ENCODE data around the gene NOL4L. TPM values are rescaled to one million over a fixed set of nuclear protein-coding genes. Genes with fewer than 3 reads are reported as not detected.
A peak's percentile ranks its signal among the peaks of the same experiment; 100 is the strongest.

The NOL4L gene
- total RNA-seq, 1 donor from 2014 or later = 11.9 TPM

- Histone ChIP-seq H3K9ac (no peak overlapping the region), H3K4me1 (peaks cover 22% of the 10 kb centered on the region), H3F3A (ENCODE audit: low read depth) (peaks cover 20% of the 10 kb centered on the region), H3K27ac (no peak overlapping the region), H3K9me3 (ENCODE audit: low read depth) (no peaks in the 10 kb centered on the region), H3K79me2 (ENCODE audit: low read depth) (no peaks in the 10 kb centered on the region), H3K36me3 (no peaks in the 10 kb centered on the region), H3K27me3 (no peaks in the 10 kb centered on the region), H3K4me2 (no peak overlapping the region), H3K4me3 (no peak overlapping the region), H2AFZ (replicated peaks) (no peak overlapping the region), H4K20me1 (ENCODE audit: low read depth) (peaks cover 9% of the 10 kb centered on the region)
- no peak overlapping the region for H3K4me3 Mint-ChIP-seq
- peaks cover 40% of the 10 kb centered on the region for H3K4me1 Mint-ChIP-seq
- TF ChIP-seq CTCF (IDR thresholded peaks at IDR 0.05) (no peak), EZH2 (IDR thresholded peaks at IDR 0.05) (no peak), EZH2phosphoT487 (IDR thresholded peaks at IDR 0.05) (no peak)
- no peak for DNase-seq (ENCODE audit: low spot score)
- no peaks in the 10 kb centered on the region for H3K9me3 Mint-ChIP-seq
- H3K36me3 Mint-ChIP-seq = no peaks in the 10 kb centered on the region
- peaks cover 11% of the 10 kb centered on the region for H3K27me3 Mint-ChIP-seq (ENCODE audit: insufficient read depth, low read depth)
- H3K27ac Mint-ChIP-seq = no peak overlapping the region
Observed at GRCh38 chr20:32567384-32568178, 17.6 kb downstream of the NOL4L start.

GRCh38 chr20:32566379-32567374, 18.5 kb downstream of the NOL4L start:
- peaks cover 18% of the 10 kb centered on the region for H4K20me1 ChIP-seq (ENCODE audit: low read depth)
- Mint-ChIP-seq H3K4me3 (no peak overlapping the region), H3K36me3 (no peaks in the 10 kb centered on the region), H3K27me3 (ENCODE audit: insufficient read depth, low read depth) (peaks cover 12% of the 10 kb centered on the region), H3K9me3 (peaks cover 3% of the 10 kb centered on the region), H3K4me1 (peaks cover 44% of the 10 kb centered on the region), H3K27ac (no peak overlapping the region)
- H3K36me3 ChIP-seq = no peaks in the 10 kb centered on the region
- H3K4me3 ChIP-seq = no peak overlapping the region
- H3K4me2 ChIP-seq = no peak overlapping the region
- no peak overlapping the region for H2AFZ ChIP-seq (replicated peaks)
- H3K27me3 ChIP-seq = no peaks in the 10 kb centered on the region
- H3K27ac ChIP-seq = no peak overlapping the region
- no peak overlapping the region for H3K9ac ChIP-seq
- H3K9me3 ChIP-seq (ENCODE audit: low read depth) = no peaks in the 10 kb centered on the region
- no peak for DNase-seq (ENCODE audit: low spot score)
- no peak for TF ChIP-seq CTCF (IDR thresholded peaks at IDR 0.05)
- TF ChIP-seq EZH2phosphoT487 (IDR thresholded peaks at IDR 0.05) = no peak
- no peak for TF ChIP-seq EZH2 (IDR thresholded peaks at IDR 0.05)
- H3K79me2 ChIP-seq (ENCODE audit: low read depth) = no peaks in the 10 kb centered on the region
- peaks cover 29% of the 10 kb centered on the region for H3F3A ChIP-seq (ENCODE audit: low read depth)
- peaks cover 32% of the 10 kb centered on the region for H3K4me1 ChIP-seq

GRCh38 chr20:32565735-32566032, 19.4 kb downstream of the NOL4L start:
- no peak overlapping the region for H2AFZ ChIP-seq (replicated peaks)
- no peak for DNase-seq (ENCODE audit: low spot score)
- no peaks in the 10 kb centered on the region for H3K9me3 ChIP-seq (ENCODE audit: low read depth)
- H4K20me1 ChIP-seq (ENCODE audit: low read depth) = peaks cover 26% of the 10 kb centered on the region
- H3K27ac Mint-ChIP-seq = peak overlapping the region; percentile 51
- peaks cover 39% of the 10 kb centered on the region for H3K4me1 ChIP-seq
- no peak for TF ChIP-seq CTCF (IDR thresholded peaks at IDR 0.05)
- TF ChIP-seq EZH2 (IDR thresholded peaks at IDR 0.05) = no peak
- TF ChIP-seq EZH2phosphoT487 (IDR thresholded peaks at IDR 0.05) = no peak
- no peak overlapping the region for H3K4me2 ChIP-seq
- H3K4me1 Mint-ChIP-seq = peaks cover 46% of the 10 kb centered on the region
- no peak overlapping the region for H3K4me3 Mint-ChIP-seq
- no peak overlapping the region for H3K4me3 ChIP-seq
- peaks cover 9% of the 10 kb centered on the region for H3K27me3 Mint-ChIP-seq (ENCODE audit: insufficient read depth, low read depth)
- no peaks in the 10 kb centered on the region for H3K36me3 ChIP-seq
- no peak overlapping the region for H3K9ac ChIP-seq
- H3K27ac ChIP-seq = no peak overlapping the region
- H3K36me3 Mint-ChIP-seq = no peaks in the 10 kb centered on the region
- H3F3A ChIP-seq (ENCODE audit: low read depth) = peaks cover 39% of the 10 kb centered on the region
- no peaks in the 10 kb centered on the region for H3K79me2 ChIP-seq (ENCODE audit: low read depth)
- H3K27me3 ChIP-seq = no peaks in the 10 kb centered on the region
- H3K9me3 Mint-ChIP-seq = peaks cover 3% of the 10 kb centered on the region

Data from neural progenitor cell (in vitro differentiated cells).